SKM-1 (cell line): ENCODE data around the gene AGXT.

ENCODE experiments used
- DNase-seq: peaks from one replicate; lab custom pipeline; 2025; ENCODE audit not compliant: unreplicated experiment; lab: John Stamatoyannopoulos, UW

The AGXT gene

GRCh38 chr2:240868286-240869108 lies at the start of gene AGXT:
TSS of gene AGXT (plus strand) at chr2:240868824. CDS start at chr2:240868866, 42 bp downstream.
- no peak for DNase-seq

DNA sequence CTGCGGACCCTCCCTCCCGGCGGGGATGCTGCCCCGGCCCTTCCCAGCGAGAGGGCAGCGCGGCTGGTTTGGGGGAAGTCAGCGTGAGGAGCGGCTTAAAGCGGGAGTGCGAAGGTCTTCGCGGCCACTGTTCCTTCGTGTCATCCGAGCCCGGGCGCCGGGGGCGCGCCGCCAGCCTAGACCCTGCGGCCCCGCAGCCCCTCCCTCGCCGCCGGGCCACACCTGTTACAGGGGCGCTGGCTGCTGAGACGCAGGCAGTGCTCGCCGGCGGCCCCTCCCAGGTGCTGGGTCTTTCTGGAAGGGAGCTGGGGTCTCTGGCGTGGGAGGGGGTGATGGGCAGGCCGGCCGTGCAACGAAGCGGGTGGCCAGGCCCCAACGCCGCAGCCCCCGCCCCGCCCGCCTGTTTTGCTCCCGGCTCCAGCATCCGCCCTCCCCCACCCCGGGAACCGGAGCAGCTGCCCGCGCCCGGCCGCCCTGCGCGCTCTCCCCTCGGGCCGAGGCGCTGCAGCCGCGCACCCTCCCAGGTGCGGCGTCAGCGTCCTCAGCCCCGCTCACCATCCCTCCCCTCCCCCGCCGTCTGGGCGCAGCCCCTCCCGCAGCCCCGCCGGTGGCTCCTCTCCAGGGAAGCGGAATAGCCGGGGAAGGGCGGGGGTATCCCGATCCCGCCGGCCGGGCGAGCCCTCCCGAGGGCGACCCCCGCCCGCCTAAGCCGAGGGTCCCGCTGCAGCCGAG lies 49.3 kb upstream of the AGXT start:
- no peak for DNase-seq

DNA sequence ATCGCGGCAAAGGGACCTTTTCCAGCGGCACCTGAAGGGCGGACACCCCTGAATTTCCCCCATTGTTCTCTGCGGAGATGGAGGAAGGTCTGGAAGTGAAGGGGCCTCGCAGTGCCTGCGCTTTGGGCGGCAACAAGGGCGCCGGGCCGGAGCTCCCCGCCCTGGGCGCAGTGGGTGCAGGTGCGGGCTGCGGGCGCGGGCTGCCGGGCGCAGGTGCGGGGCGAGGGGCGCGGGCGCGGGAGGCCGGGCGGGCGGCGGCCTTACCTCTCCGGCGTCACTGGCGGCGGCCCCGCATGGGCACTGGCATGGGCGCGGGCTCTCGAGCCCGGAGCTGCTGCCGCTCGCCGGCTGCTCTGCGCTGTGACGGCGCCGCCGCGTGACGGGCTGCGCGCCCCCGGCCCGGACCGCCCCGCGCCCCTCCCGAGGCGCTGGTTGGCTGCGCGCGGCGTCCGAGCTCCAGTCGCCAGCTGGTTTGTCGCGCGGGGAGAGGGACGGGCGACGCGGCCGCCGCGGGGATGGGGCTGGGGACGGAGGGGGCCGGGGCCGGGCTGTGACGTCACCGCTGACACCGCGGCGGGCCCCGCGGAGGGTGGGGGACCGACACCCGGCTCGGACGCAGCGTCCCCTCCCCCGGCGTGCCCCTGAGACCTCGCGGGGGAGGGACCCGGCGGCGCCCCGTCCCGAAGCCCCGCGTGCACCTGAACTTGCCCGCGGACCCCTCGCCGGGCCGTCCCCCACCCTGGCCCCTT lies 48.6 kb upstream of the AGXT start, which contains the start of gene KIF1A:
TSS of gene KIF1A (minus strand) at position 362 of the 749 bp plus-strand sequence. CDS start 22,467 bp downstream, outside the sequence.
- DNase-seq = no peak

GRCh38 chr2:240820607-240821428 lies 47.8 kb upstream of the AGXT start:
- no peak for DNase-seq

GRCh38 chr2:240821429-240821778 lies 47.2 kb upstream of the AGXT start:
- no peak for DNase-seq

DNA sequence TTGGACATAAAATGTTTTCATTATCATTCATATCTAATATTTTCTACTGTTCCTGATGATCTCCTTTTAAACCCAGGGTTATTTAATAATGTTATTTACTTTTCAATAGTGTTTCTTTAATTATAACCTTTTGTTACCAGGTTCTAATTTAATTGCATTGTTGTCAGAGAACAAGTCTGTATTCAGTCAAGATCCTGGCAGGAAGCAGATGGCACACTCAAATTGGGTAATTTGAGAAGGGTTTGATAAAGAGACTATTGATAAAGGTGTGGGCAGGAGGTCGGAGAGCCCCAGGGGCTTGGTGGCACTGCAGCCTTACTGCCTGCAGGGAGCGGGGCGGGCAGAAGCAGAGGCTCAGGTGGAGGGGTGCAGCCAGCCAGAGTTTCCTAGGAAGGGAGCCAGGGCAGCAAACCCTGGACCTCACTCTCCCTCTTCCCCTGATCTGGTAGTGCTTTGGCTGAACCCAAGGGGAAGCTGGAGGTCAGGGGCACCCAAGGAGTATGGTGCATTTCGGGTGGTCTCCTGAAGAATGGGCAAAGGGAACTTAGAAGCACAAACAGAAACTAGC lies 46.3 kb upstream of the AGXT start:
- no peak for DNase-seq

DNA sequence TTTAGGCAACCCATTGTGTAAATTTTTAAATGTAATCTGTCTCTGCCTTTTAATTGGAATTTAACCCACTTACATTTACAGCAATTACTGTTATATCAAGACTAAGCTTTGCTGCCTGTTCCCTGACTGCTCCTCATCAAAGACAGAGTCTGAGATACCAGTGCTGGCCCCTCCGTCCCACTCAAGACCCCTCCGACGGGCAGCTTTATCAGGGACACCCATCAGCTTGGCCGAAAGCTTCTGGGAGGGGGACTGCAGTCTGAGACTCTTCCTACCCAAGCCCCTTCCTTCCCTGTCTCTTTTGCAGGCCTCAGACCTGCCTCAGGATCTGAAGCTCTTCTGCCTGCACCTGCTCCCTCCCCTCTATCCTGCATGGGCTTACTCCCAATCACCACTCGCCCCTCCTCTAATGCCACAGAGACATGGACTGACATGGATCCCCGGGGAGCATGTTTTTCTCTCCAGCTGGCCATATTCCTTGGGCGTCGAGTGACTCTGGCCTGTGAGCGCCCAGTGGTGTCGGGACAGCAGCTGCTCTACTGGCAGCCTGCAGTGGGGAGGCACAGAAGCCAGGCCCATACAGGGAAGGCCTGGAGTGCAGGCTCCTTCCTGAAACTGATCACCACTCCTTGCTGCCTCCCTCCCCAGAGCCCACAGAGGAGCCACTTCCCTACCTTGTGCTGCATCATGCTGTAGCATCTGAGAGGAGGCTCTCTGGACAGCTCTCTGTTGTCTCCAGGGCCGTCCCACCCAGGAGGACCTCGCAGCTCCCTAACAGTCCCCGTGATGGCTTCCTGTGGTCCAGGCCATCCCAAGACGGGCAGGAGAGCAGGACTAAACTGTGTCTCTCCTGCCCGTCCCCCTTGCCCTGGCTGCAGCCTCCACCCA lies 44.9 kb upstream of the AGXT start:
- DNase-seq = no peak

GRCh38 chr2:240825476-240825875 lies 43.1 kb upstream of the AGXT start:
- DNase-seq = no peak

- DNase-seq = no peak
Measured at GRCh38 chr2:240831594-240832204, 36.9 kb upstream of the AGXT start.

GRCh38 chr2:240832205-240832727 lies 36.4 kb upstream of the AGXT start:
- peak; percentile 3 for DNase-seq

DNA sequence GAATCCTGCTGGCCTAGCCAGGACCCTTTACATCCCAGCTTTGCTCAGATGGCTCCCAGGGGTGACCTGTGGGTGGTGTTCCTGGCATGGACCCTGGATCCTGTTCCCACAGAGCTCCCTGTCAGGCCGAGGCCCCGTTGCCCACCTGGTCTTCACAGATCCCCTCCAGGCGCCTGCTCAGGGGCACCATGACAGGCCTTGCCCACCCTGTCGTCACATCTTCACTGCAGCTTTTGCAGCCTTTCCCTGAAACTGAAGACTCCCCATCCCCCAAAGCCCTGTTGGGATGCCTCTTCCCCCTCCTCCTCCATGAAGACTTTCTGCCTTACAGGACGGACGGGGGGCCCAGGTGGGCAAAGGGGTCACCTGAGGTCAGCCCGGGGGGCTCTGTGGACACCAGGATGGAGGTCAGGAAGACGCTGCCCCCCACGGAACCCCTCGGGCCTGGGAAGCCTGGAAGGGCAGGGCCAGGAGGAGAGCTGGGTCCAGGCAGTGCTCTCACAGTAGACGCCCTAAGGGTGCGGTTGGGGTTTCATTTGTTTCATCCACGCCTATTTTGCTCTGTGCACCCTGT lies 35.6 kb upstream of the AGXT start:
- no peak for DNase-seq

GRCh38 chr2:240833724-240834285 lies 34.8 kb upstream of the AGXT start:
- no peak for DNase-seq

DNA sequence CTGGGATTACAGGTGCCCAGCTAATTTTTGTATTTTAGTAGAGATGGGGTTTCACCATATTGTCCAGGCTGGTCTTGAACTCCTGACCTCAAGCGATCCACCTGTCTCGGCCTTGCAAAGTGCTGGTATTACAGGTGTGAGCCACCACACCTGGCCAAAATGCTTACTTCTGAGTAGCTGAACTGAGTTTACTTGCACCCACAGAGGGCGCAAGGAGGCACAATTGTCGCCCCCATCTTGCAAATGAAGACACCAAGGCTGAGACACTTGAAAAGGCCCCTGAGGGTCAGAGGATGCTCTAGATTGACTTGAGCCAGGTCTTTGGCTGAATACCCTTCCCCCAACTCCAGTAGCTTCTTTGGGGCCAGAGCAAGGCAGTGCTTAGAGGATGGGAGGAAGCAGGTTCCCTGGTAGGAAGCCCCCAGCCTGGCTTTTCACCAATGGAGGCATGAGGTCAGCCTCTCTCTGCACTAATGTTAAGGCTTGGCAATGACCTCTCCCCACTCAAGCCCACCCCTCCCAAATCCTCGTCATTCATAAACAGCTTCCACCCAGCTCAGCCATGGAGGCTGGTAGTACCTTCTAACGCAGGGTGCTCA lies 34.1 kb upstream of the AGXT start:
- DNase-seq = no peak

DNA sequence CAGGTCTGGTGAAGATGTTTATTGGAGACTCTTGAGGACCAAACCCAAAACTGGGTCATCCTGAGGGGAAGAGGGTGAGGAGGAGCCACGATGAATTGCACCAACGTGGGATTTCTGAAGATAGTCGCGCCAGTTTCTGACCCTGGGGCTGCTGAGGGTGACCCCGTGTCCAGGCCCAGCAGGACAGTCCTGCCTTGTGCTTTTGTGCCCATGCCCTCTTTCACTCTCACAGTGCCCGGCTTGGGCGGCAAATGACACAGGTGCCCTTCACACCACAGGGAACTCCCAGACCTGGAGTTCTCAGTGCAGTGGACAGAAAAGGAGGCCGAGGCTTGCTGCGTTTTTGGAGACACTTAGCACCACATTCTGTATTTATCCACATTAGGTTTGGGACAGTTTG lies 33.1 kb upstream of the AGXT start:
- no peak for DNase-seq

- DNase-seq = no peak
Measured at GRCh38 chr2:240836781-240837467, 31.7 kb upstream of the AGXT start.

DNA sequence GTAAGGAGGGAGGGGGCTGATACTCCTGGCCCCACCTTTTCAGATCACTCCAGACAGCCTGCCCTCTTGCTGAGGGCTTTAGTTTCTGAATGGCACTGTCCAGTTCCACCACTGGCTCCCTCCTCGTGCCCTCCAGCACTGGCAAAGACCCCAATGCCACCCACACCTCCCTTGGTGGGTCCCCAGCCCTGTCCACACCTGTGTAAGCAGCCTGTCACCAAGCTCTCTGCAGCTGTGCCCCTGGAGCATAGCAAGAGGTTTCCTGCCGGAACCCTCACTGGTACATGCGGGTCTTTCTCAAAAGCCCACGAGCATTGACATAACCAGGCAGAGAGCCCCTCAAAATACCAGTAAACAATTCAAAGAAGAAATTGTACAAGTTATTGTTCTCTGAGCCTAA lies 31.0 kb upstream of the AGXT start:
- no peak for DNase-seq
